Islet precursor cell (in vitro differentiated cells): Measurements from ENCODE around the gene SCAF8.
"Not testable (repeated sequence)": the region's sequence is repeated elsewhere in the genome, so short reads cannot be mapped to it uniquely, and the experiment has no call there.

Source experiments
- DNase-seq: peaks from one replicate; pipeline ENCODE4 v3.0.0-alpha.2; 2018

The SCAF8 gene

GRCh38 chr6:154783229-154783628 is 50.0 kb downstream of the SCAF8 start:
- no peak for DNase-seq

GRCh38 chr6:154785075-154785474 is 51.9 kb downstream of the SCAF8 start:
- no peak for DNase-seq

GRCh38 chr6:154786144-154786868 is 53.1 kb downstream of the SCAF8 start:
- DNase-seq: peak; percentile 88

- no peak for DNase-seq
Observed at GRCh38 chr6:154791556-154792317, 58.5 kb downstream of the SCAF8 start.

- no peak for DNase-seq
Observed at GRCh38 chr6:154792325-154792724, 59.1 kb downstream of the SCAF8 start.

GRCh38 chr6:154792761-154793160 is 59.5 kb downstream of the SCAF8 start:
- DNase-seq: no peak

GRCh38 chr6:154796484-154796883 is 63.3 kb downstream of the SCAF8 start:
- DNase-seq: peak; percentile 46

GRCh38 chr6:154797857-154798256 is 64.6 kb downstream of the SCAF8 start:
- no peak for DNase-seq

GRCh38 chr6:154800338-154800737 is 67.1 kb downstream of the SCAF8 start:
- DNase-seq: no peak

- no peak for DNase-seq
Observed at GRCh38 chr6:154805288-154805911, 72.2 kb downstream of the SCAF8 start.

- DNase-seq: no peak
Observed at GRCh38 chr6:154806804-154807203, 73.6 kb downstream of the SCAF8 start.

GRCh38 chr6:154811663-154812062 is 78.4 kb downstream of the SCAF8 start:
- not testable (repeated sequence) for DNase-seq

GRCh38 chr6:154814063-154814462 is 80.8 kb downstream of the SCAF8 start:
- no peak for DNase-seq

- DNase-seq: no peak
Observed at GRCh38 chr6:154815938-154816820, 83.0 kb downstream of the SCAF8 start.

GRCh38 chr6:154821099-154821498 is 87.9 kb downstream of the SCAF8 start:
- DNase-seq: no peak

- DNase-seq: no peak
Observed at GRCh38 chr6:154821638-154822037, 88.4 kb downstream of the SCAF8 start.

- no peak for DNase-seq
Observed at GRCh38 chr6:154822947-154823558, 89.8 kb downstream of the SCAF8 start.

GRCh38 chr6:154824076-154824475 is 90.9 kb downstream of the SCAF8 start:
- DNase-seq: no peak

- DNase-seq: no peak
Observed at GRCh38 chr6:154829970-154830369, 96.8 kb downstream of the SCAF8 start.

- no peak for DNase-seq
Observed at GRCh38 chr6:154830771-154831170, 97.6 kb downstream of the SCAF8 start.

- DNase-seq: no peak
Observed at GRCh38 chr6:154835307-154835706, 102.1 kb downstream of the SCAF8 start.

- no peak for DNase-seq
Observed at GRCh38 chr6:154839546-154839945, 106.3 kb downstream of the SCAF8 start.
